H9 (cell line): ENCODE measurements around the gene ANKH. TPM values are rescaled to one million over a fixed set of nuclear protein-coding genes. Genes with fewer than 3 reads are reported as not detected.

Source experiments
- DNase-seq: peaks from one replicate; pipeline ENCODE4 v3.0.0-alpha.2; 2017
- H2AFZ ChIP-seq: one replicate; pipeline ENCODE4 v1.6.1; 2013; ENCODE audit warnings: mild to moderate bottlenecking, low read length, control low read depth, moderate library complexity
- H2AK5ac ChIP-seq: 2 replicates; pipeline ENCODE4 v1.6.1; 2013; ENCODE audit warnings: low read length, control low read depth, mixed read lengths; ENCODE audit not compliant: insufficient read length
- H2BK120ac ChIP-seq: one replicate; pipeline ENCODE4 v1.6.1; 2013; ENCODE audit warnings: low read depth, mild to moderate bottlenecking, low read length, control low read depth, inconsistent platforms; ENCODE audit not compliant: poor library complexity, severe bottlenecking
- H2BK12ac ChIP-seq: 2 replicates; pipeline ENCODE4 v1.6.1; 2013; ENCODE audit warnings: low read length, control low read depth, mixed read lengths, low read depth; ENCODE audit not compliant: insufficient read length
- H2BK15ac ChIP-seq: 2 replicates; pipeline ENCODE4 v1.6.1; 2013; ENCODE audit warnings: low read depth, low read length, control low read depth
- H2BK20ac ChIP-seq: one replicate; pipeline ENCODE4 v1.6.1; 2013; ENCODE audit warnings: low read depth, mild to moderate bottlenecking, low read length, control low read depth, inconsistent platforms; ENCODE audit not compliant: poor library complexity, severe bottlenecking
- H2BK5ac ChIP-seq: 2 replicates; pipeline ENCODE4 v1.6.1; 2013; ENCODE audit warnings: low read length, control low read depth, mixed read lengths; ENCODE audit not compliant: insufficient read length
- H3K14ac ChIP-seq: 2 replicates; pipeline ENCODE4 v1.6.1; 2013; ENCODE audit warnings: low read length, control low read depth; ENCODE audit not compliant: insufficient read depth
- H3K18ac ChIP-seq: 2 replicates; pipeline ENCODE4 v1.6.1; 2013; ENCODE audit warnings: low read depth, mild to moderate bottlenecking, mixed read lengths, low read length, control low read depth; ENCODE audit not compliant: insufficient read length
- H3K23ac ChIP-seq: 2 replicates; pipeline ENCODE4 v1.6.1; 2013; ENCODE audit warnings: low read length, control low read depth, mixed read lengths, low read depth; ENCODE audit not compliant: insufficient read length
- H3K23me2 ChIP-seq: 2 replicates; pipeline ENCODE4 v1.6.1; 2013; ENCODE audit warnings: low read depth, mild to moderate bottlenecking, mixed read lengths, low read length, control low read depth; ENCODE audit not compliant: insufficient read length, poor library complexity, severe bottlenecking
- H3K27ac ChIP-seq: 2 replicates; pipeline ENCODE4 v1.5.1; 2013; ENCODE audit warnings: low read length, control low read depth, mixed read lengths, low read depth; ENCODE audit not compliant: insufficient read length
- H3K27me3 ChIP-seq: 2 replicates; pipeline ENCODE4 v1.6.1; 2013; ENCODE audit warnings: low read length, control low read depth, inconsistent platforms; ENCODE audit not compliant: insufficient read depth
- H3K4ac ChIP-seq: 2 replicates; pipeline ENCODE4 v1.6.1; 2013; ENCODE audit warnings: low read depth, mild to moderate bottlenecking, control low read depth, inconsistent platforms, low read length, moderate library complexity
- H3K4me1 ChIP-seq: 2 replicates; pipeline ENCODE4 v1.6.1; 2013; ENCODE audit warnings: low read length, control low read depth, inconsistent platforms; ENCODE audit not compliant: insufficient read depth
- H3K4me2 ChIP-seq: 2 replicates; pipeline ENCODE4 v1.6.1; 2013; ENCODE audit warnings: low read length, control low read depth, mixed read lengths; ENCODE audit not compliant: insufficient read length, insufficient read depth
- H3K56ac ChIP-seq: 2 replicates; pipeline ENCODE4 v1.6.1; 2013; ENCODE audit warnings: low read depth, mild to moderate bottlenecking, mixed read lengths, low read length, control low read depth; ENCODE audit not compliant: insufficient read length
- H3K79me1 ChIP-seq: 2 replicates; pipeline ENCODE4 v1.6.1; 2013; ENCODE audit warnings: low read depth, mild to moderate bottlenecking, moderate library complexity, low read length, control low read depth, inconsistent platforms; ENCODE audit not compliant: insufficient read depth, poor library complexity, severe bottlenecking
- H3K79me2 ChIP-seq: 2 replicates; pipeline ENCODE4 v1.6.1; 2013; ENCODE audit warnings: low read length, control low read depth, inconsistent platforms; ENCODE audit not compliant: insufficient read depth
- H3K9ac ChIP-seq: 2 replicates; pipeline ENCODE4 v1.6.1; 2013; ENCODE audit warnings: low read length, control low read depth, mixed read lengths; ENCODE audit not compliant: insufficient read length; ENCODE audit errors: extremely low read depth
- H3K9me3 ChIP-seq: one replicate; pipeline ENCODE4 v1.6.1; 2013; ENCODE audit warnings: low read depth, low read length, inconsistent platforms; ENCODE audit not compliant: control insufficient read depth
- H3T11ph ChIP-seq: one replicate; pipeline ENCODE4 v1.6.1; 2013; ENCODE audit warnings: mild to moderate bottlenecking, low read length, control low read depth, inconsistent platforms
- H4K20me1 ChIP-seq: one replicate; pipeline ENCODE4 v1.6.1; 2013; ENCODE audit not compliant: control insufficient read depth, insufficient read length, insufficient read depth
- H4K5ac ChIP-seq: 2 replicates; pipeline ENCODE4 v1.6.1; 2013; ENCODE audit warnings: low read depth, mild to moderate bottlenecking, mixed read lengths, low read length, control low read depth; ENCODE audit not compliant: insufficient read length
- H4K8ac ChIP-seq: replicated peaks from 2 replicates; pipeline ENCODE4 v1.6.1; 2013; ENCODE audit warnings: low read length, control low read depth, mixed read lengths, low read depth; ENCODE audit not compliant: insufficient read length
- H4K91ac ChIP-seq: 2 replicates; pipeline ENCODE4 v1.6.1; 2013; ENCODE audit warnings: low read depth, mild to moderate bottlenecking, moderate library complexity, mixed read lengths, low read length, control low read depth; ENCODE audit not compliant: insufficient read length
- H3K27ac Mint-ChIP-seq, 3 experiments: 2 replicates in 2 of 3; 3 replicates in 1 of 3; pipeline ENCODE4 v1.8.0; 2020 to 2021; ENCODE audit warnings: mixed read lengths in 3 of 3, mild to moderate bottlenecking in 1 of 3, moderate library complexity in 1 of 3
- H3K27me3 Mint-ChIP-seq: 2 replicates; pipeline ENCODE4 v1.8.0; 2021; ENCODE audit warnings: low read depth, mild to moderate bottlenecking, moderate library complexity, mixed read lengths
- H3K36me3 Mint-ChIP-seq, 3 experiments: 2 replicates in 2 of 3; 3 replicates in 1 of 3; pipeline ENCODE4 v1.8.0; 2020 to 2021; ENCODE audit warnings: low read depth in 3 of 3, mixed read lengths in 3 of 3; ENCODE audit not compliant: insufficient read depth in 1 of 3
- H3K4me1 Mint-ChIP-seq, 2 experiments: 2 replicates each; pipeline ENCODE4 v1.8.0; 2020; ENCODE audit warnings: mixed read lengths in 2 of 2
- H3K4me3 Mint-ChIP-seq, 2 experiments: 2 replicates in 1 of 2; 3 replicates in 1 of 2; pipeline ENCODE4 v1.8.0; 2020 to 2021; ENCODE audit warnings: mild to moderate bottlenecking in 2 of 2, mixed read lengths in 2 of 2, moderate library complexity in 1 of 2
- H3K9me3 Mint-ChIP-seq, 2 experiments: 2 replicates in 1 of 2; 3 replicates in 1 of 2; pipeline ENCODE4 v1.8.0; 2020; ENCODE audit warnings: mild to moderate bottlenecking in 2 of 2, mixed read lengths in 2 of 2, moderate library complexity in 1 of 2
- CTCF ChIP-seq: fragments of 200-600 bp; sonication (generic); conservative IDR thresholded peaks from 3 replicates; pipeline ENCODE4 v1.8.0; 2021; ENCODE audit warnings: antibody characterized with exemption, mild to moderate bottlenecking
- WGBS: extraction: QIAGEN DNeasy Blood & Tissue Kit; methylation state at CpG from one replicate; pipeline ENCODE4 v1.1.7; 2013; ENCODE audit warnings: missing lambda C conversion rate, low lambda C conversion rate, mixed read lengths; ENCODE audit not compliant: insufficient read length; ENCODE audit errors: extremely low coverage; 5-methylcytosine and 5-hydroxymethylcytosine counted together
- total RNA-seq: library from RNA; stranded (reverse); gene quantifications from 2 replicates; pipeline ENCODE4 v1.2.1, GENCODE V29; 2021

The ANKH gene
- total RNA-seq, 1 experiment from 2014 or later: 9.6 TPM

- no peaks in the 10 kb centered on the region for H3K4me1 Mint-ChIP-seq
- Histone ChIP-seq H2AFZ (no peak overlapping the region), H3K56ac (no peak overlapping the region), H2BK120ac (no peak overlapping the region), H4K8ac (no peak overlapping the region), H3K9me3 (no peaks in the 10 kb centered on the region), H3K14ac (no peak overlapping the region), H3K4ac (no peak overlapping the region), H3K79me1 (no peaks in the 10 kb centered on the region), H3K23me2 (no peaks in the 10 kb centered on the region), H2BK12ac (no peak overlapping the region), H4K91ac (no peak overlapping the region), H3K4me1 (no peaks in the 10 kb centered on the region), H2BK5ac (no peak overlapping the region), H2BK15ac (no peak overlapping the region), H3T11ph (no peak overlapping the region), H4K5ac (no peak overlapping the region), H3K9ac (no peak overlapping the region), H2BK20ac (no peak overlapping the region), H3K4me2 (no peak overlapping the region), H3K18ac (no peak overlapping the region), H3K23ac (no peak overlapping the region), H3K27me3 (no peaks in the 10 kb centered on the region), H3K27ac (no peak overlapping the region), H2AK5ac (no peak overlapping the region), H3K79me2 (no peaks in the 10 kb centered on the region), H4K20me1 (no peaks in the 10 kb centered on the region)
- no peak for DNase-seq
- H3K4me3 Mint-ChIP-seq: no peak overlapping the region
- WGBS: no CpG with 5 or more reads among the region's 10 CpGs
- H3K27me3 Mint-ChIP-seq: no peaks in the 10 kb centered on the region
- H3K27ac Mint-ChIP-seq: no peak overlapping the region
- no peak for TF ChIP-seq CTCF
- H3K9me3 Mint-ChIP-seq: no peaks in the 10 kb centered on the region
- H3K36me3 Mint-ChIP-seq: no peaks in the 10 kb centered on the region; a peak in 1 of 7 replicates
Measured at GRCh38 chr5:14915291-14915952, 43.8 kb upstream of the ANKH start.
